A673 (cell line): ENCODE measurements around the gene ABCG1. TPM values are rescaled to one million over a fixed set of nuclear protein-coding genes. Genes with fewer than 3 reads are reported as not detected.

Experiments used
- BruUV-seq: library from RNA; stranded (reverse); fragments of 400-500 nt; replicated peaks from 2 replicates; lab custom pipeline; 2021; lab: Mats Ljungman, UMichigan
- CTCF ChIA-PET: fragments of 300-600 bp; sonication (Branson Sonifier 250); formaldehyde crosslinking; loops from one replicate; lab custom pipeline; 2022; ENCODE audit warnings: antibody characterized with exemption; lab: Charles Lee
- POLR2A ChIA-PET: fragments of 300-600 bp; sonication (Branson Sonifier 250); formaldehyde crosslinking; loops from one replicate; lab custom pipeline; 2022; ENCODE audit warnings: antibody characterized with exemption; ENCODE audit not compliant: low non-redundant PET; lab: Charles Lee
- DNase-seq: peaks from one replicate; pipeline ENCODE4 v3.0.0-alpha.2; 2015; ENCODE audit warnings: low spot score
- H3K27ac ChIP-seq: fragments of 200-600 bp; sonication (generic); 2 replicates; pipeline ENCODE4 v1.5.1; 2016; ENCODE audit warnings: mixed run types, low read depth, mild to moderate bottlenecking, mixed read lengths, antibody characterized with exemption, low read length; ENCODE audit not compliant: poor library complexity, severe bottlenecking
- H3K27me3 ChIP-seq: fragments of 200-600 bp; sonication (generic); replicated peaks from 2 replicates; pipeline ENCODE4 v1.6.1; 2017; ENCODE audit warnings: mixed run types, low read depth, mild to moderate bottlenecking, mixed read lengths, antibody characterized with exemption, low read length; ENCODE audit not compliant: insufficient read depth, poor library complexity
- H3K36me3 ChIP-seq: fragments of 200-600 bp; sonication (generic); 2 replicates; pipeline ENCODE4 v1.6.1; 2016; ENCODE audit warnings: mixed run types, mild to moderate bottlenecking, mixed read lengths, antibody characterized with exemption, low read length; ENCODE audit not compliant: insufficient read depth, poor library complexity, severe bottlenecking
- H3K4me1 ChIP-seq: fragments of 200-600 bp; sonication (generic); 2 replicates; pipeline ENCODE4 v1.6.1; 2017; ENCODE audit warnings: mixed run types, mild to moderate bottlenecking, mixed read lengths, antibody characterized with exemption, low read length; ENCODE audit not compliant: insufficient read depth, poor library complexity, severe bottlenecking
- H3K4me3 ChIP-seq: fragments of 200-600 bp; sonication (generic); 2 replicates; pipeline ENCODE4 v1.5.1; 2016; ENCODE audit warnings: low read depth, mixed run types, mild to moderate bottlenecking, mixed read lengths, low read length; ENCODE audit not compliant: poor library complexity, severe bottlenecking
- H3K9me3 ChIP-seq: fragments of 200-600 bp; sonication (generic); 2 replicates; pipeline ENCODE4 v1.6.1; 2016; ENCODE audit warnings: mixed run types, low read depth, mild to moderate bottlenecking, mixed read lengths, antibody characterized with exemption, low read length; ENCODE audit not compliant: poor library complexity, severe bottlenecking
- EZH2 ChIP-seq: fragments of 200-600 bp; sonication (generic); IDR thresholded peaks from 2 replicates; pipeline ENCODE4 v1.6.1; 2017; ENCODE audit warnings: borderline replicate concordance, low read depth, mild to moderate bottlenecking, mixed read lengths, antibody characterized with exemption, low read length; ENCODE audit not compliant: poor library complexity, severe bottlenecking
- intact Hi-C: fragments of 100-400 bp; cut with micrococcal nuclease; formaldehyde crosslinking; loops from one replicate; pipeline ENCODE4 v1.10.0; 2022; ENCODE audit not compliant: unreplicated experiment
- total RNA-seq: library from RNA; stranded (reverse); gene quantifications from 2 replicates; pipeline ENCODE4 v1.2.3, GENCODE V29; 2021
- TF ChIP-seq, protein P1 (sequence below): fragments of 300-800, 200-600 bp; sonication (generic); conservative IDR thresholded peaks from 2 replicates; pipeline ENCODE4 v1.5.1; 2017; ENCODE audit warnings: low read depth, mild to moderate bottlenecking, antibody characterized with exemption, low read length, moderate library complexity, mixed read lengths

The ABCG1 gene
- total RNA-seq, 1 experiment from 2014 or later, result 3.4 TPM

DNA sequence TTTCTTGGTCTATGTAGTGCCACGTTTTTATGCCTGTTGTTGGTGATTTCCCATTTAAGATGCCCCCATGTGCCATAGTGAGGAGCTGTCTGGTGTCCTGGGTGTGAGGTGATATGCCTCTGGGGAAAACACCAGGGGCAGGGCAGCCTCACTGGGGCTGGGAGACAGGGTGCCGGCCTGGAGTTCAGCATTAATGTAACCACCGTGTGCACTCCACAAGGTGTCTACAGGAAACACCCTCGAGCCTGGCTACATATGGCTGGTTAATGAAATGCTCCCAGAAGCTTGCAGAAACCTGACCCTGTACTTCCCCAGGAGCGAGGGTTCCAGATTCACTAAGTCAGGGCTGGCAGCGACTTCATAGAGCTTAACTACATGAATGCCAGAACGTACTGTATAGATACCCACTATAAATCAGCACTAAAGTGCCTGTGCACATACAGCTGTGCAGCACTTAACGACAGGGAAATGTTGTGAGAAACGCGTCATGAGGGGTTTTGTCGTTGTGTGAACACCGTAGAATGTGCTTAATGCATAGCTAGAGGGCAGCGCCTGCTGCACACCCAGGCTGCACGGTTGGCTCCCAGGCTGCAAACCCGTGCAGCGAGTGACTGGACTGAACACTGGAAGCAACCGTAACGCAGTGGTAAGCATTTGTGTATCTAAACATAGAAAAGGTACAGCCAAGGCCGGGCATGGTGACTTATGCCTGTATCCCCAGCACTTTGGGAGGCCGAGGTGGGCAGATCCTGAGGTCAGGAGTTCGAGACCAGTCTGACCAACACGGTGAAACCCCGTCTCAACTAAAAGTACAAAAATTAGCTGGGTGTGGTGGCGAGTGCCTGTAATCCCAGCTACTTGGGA, 121.5 kb downstream of the ABCG1 start:
- BruUV-seq, result no TSS peak
- H3K4me1 ChIP-seq, result no peaks in the 10 kb centered on the region

DNA sequence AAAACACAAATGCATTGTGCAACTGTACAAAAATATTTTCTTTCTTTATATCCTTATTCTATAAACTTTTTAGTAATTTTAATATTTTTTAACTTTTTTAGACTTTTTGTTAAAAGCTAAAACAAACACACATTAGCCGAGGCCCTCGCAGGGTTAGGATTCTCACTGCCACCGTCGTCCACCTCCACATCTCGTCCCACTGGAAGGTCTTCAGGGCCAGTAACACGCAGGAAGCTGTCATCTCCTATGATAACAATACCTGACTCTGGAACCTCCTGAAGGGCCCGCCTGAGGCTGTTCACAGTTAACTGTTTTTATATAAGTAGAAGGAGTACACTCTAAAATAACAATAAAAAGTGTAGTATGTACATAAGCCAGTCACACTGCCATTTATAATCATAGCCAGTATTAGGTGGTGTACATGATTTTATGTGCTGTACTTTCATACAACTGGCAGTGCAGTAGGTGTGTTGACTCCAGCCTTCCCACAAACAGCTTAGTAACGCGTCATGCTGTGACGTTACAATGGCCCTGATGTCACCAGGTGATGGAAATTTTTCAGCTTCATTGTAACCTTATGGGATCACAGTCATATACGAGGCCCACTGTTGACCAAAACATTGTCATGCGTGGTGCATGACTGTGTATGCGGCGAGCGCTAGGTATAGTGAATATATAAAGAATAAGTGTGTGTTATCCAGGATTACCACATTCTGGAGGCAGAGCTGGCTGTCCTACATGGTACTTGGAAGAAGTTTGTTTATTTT, 123.0 kb downstream of the ABCG1 start:
- H3K4me1 ChIP-seq, result no peaks in the 10 kb centered on the region
- H3K4me3 ChIP-seq, result no peak overlapping the region
- no peaks in the 10 kb centered on the region for H3K9me3 ChIP-seq
- no peak overlapping the region for H3K27ac ChIP-seq
- TF ChIP-seq, protein P1, sequence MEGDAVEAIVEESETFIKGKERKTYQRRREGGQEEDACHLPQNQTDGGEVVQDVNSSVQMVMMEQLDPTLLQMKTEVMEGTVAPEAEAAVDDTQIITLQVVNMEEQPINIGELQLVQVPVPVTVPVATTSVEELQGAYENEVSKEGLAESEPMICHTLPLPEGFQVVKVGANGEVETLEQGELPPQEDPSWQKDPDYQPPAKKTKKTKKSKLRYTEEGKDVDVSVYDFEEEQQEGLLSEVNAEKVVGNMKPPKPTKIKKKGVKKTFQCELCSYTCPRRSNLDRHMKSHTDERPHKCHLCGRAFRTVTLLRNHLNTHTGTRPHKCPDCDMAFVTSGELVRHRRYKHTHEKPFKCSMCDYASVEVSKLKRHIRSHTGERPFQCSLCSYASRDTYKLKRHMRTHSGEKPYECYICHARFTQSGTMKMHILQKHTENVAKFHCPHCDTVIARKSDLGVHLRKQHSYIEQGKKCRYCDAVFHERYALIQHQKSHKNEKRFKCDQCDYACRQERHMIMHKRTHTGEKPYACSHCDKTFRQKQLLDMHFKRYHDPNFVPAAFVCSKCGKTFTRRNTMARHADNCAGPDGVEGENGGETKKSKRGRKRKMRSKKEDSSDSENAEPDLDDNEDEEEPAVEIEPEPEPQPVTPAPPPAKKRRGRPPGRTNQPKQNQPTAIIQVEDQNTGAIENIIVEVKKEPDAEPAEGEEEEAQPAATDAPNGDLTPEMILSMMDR, result no peak
- TF ChIP-seq EZH2, result no peak
- no peak for DNase-seq
- POLR2A ChIA-PET, result no interaction called here
- no peaks in the 10 kb centered on the region for H3K27me3 ChIP-seq
- H3K36me3 ChIP-seq, result no peaks in the 10 kb centered on the region
- no TSS peak for BruUV-seq
- CTCF ChIA-PET, result no interaction called here
- intact Hi-C loops, result no loop called here

More for the DNA sequence above, 121.5 kb downstream of the ABCG1 start:
- intact Hi-C loops, result no loop called here
- ChIA-PET POLR2A (no interaction called here), CTCF (interaction anchor here (0.5 kb wide), 1 partner anchor 223 kb away, joined by 4 read pairs; no protein-coding TSS in a partner anchor)
- TF ChIP-seq, protein P1, result no peak
- TF ChIP-seq EZH2, result no peak
- Histone ChIP-seq H3K9me3 (no peaks in the 10 kb centered on the region), H3K27me3 (peaks cover 13% of the 10 kb centered on the region), H3K27ac (no peak overlapping the region), H3K36me3 (no peaks in the 10 kb centered on the region), H3K4me3 (no peak overlapping the region)
- DNase-seq, result no peak

DNA sequence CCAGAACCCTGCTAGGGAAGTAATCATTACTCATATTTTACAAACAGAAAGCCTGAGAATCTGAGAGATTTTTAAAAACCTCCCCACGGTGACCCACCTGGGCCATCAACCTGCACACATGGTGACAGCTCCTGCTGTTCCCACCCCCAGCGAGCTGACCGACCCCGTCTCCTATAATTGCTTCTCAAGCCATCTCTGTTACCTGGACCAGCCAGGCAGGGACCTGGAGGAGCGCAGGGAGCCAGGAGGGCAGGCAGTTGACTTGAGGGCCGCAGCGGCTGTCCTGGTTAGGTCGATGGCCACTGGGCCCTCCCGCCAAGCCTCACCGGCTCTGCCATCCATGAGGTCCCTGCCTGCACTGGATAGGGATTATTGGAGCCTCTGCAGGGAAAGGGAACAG, 124.2 kb downstream of the ABCG1 start:
- H3K9me3 ChIP-seq, result no peaks in the 10 kb centered on the region
- H3K4me3 ChIP-seq, result no peak overlapping the region
- TF ChIP-seq EZH2, result no peak
- TF ChIP-seq, protein P1, result no peak
- DNase-seq, result no peak
- no peaks in the 10 kb centered on the region for H3K36me3 ChIP-seq
- intact Hi-C loops, result no loop called here
- no TSS peak for BruUV-seq
- H3K27ac ChIP-seq, result no peak overlapping the region
- ChIA-PET CTCF (no interaction called here), POLR2A (no interaction called here)
- H3K4me1 ChIP-seq, result no peaks in the 10 kb centered on the region
- no peaks in the 10 kb centered on the region for H3K27me3 ChIP-seq
